Mesothelial cell of epicardium (in vitro differentiated cells): ENCODE measurements around the gene SFI1. TPM values are rescaled to one million over a fixed set of nuclear protein-coding genes. Genes with fewer than 3 reads are reported as not detected.
"Not testable (repeated sequence)": the region's sequence is repeated elsewhere in the genome, so short reads cannot be mapped to it uniquely, and the experiment has no call there.

Experiments
- DNase-seq, 2 experiments: peaks; one replicate each; pipeline ENCODE4 v3.0.0; 2021; ENCODE audit warnings: low spot score in 2 of 2; ENCODE audit not compliant: unreplicated experiment in 2 of 2
- H3K27ac Mint-ChIP-seq: 2 replicates; pipeline ENCODE4 v1.8.0; 2021; ENCODE audit warnings: mixed read lengths
- H3K27me3 Mint-ChIP-seq: 2 replicates; pipeline ENCODE4 v1.8.0; 2021; ENCODE audit warnings: low read depth, mixed read lengths
- H3K36me3 Mint-ChIP-seq: 2 replicates; pipeline ENCODE4 v1.8.0; 2021; ENCODE audit warnings: mixed read lengths
- H3K4me1 Mint-ChIP-seq: 2 replicates; pipeline ENCODE4 v1.8.0; 2021; ENCODE audit warnings: mixed read lengths
- H3K4me3 Mint-ChIP-seq: 2 replicates; pipeline ENCODE4 v1.8.0; 2021; ENCODE audit warnings: mild to moderate bottlenecking, moderate library complexity, mixed read lengths
- H3K9me3 Mint-ChIP-seq: 2 replicates; pipeline ENCODE4 v1.8.0; 2021; ENCODE audit warnings: mixed read lengths
- total RNA-seq: library from RNA; stranded (reverse); gene quantifications from 3 replicates; pipeline ENCODE4 v1.2.1, GENCODE V29; 2021
- TF ChIP-seq, protein P1 (sequence below): fragments of 200-600 bp; sonication (generic); IDR thresholded peaks from one replicate; pipeline ENCODE4 v1.5.0; 2021; ENCODE audit warnings: antibody characterized with exemption; ENCODE audit not compliant: unreplicated experiment

SFI1 gene
- total RNA-seq, 1 donor from 2014 or later = 45.7 TPM

DNA sequence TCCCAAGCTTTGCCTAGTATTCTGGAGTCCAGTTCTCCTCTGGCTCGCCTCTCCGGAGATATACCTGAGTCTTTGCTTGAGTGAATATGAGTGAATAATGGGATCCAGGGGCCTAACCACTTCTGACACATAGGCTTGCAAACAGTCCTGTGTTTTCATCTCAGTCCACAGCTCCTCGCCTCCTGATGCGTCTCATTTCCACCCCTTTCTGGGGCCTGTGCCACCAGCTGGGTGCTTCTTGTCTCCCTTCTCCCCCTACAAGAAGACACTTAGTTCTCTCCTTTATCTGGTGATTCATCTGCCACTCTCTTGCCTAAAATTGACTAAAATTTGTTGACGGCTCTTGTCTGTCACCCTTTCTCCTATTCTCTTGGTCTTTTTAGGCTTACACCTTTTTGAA, 44.6 kb downstream of the SFI1 start:
- H3K36me3 Mint-ChIP-seq = no peaks in the 10 kb centered on the region
- H3K27me3 Mint-ChIP-seq = no peaks in the 10 kb centered on the region
- TF ChIP-seq, protein P1, sequence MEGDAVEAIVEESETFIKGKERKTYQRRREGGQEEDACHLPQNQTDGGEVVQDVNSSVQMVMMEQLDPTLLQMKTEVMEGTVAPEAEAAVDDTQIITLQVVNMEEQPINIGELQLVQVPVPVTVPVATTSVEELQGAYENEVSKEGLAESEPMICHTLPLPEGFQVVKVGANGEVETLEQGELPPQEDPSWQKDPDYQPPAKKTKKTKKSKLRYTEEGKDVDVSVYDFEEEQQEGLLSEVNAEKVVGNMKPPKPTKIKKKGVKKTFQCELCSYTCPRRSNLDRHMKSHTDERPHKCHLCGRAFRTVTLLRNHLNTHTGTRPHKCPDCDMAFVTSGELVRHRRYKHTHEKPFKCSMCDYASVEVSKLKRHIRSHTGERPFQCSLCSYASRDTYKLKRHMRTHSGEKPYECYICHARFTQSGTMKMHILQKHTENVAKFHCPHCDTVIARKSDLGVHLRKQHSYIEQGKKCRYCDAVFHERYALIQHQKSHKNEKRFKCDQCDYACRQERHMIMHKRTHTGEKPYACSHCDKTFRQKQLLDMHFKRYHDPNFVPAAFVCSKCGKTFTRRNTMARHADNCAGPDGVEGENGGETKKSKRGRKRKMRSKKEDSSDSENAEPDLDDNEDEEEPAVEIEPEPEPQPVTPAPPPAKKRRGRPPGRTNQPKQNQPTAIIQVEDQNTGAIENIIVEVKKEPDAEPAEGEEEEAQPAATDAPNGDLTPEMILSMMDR = no peak
- H3K9me3 Mint-ChIP-seq = no peaks in the 10 kb centered on the region
- no peak overlapping the region for H3K27ac Mint-ChIP-seq
- DNase-seq = no peak
- no peak overlapping the region for H3K4me3 Mint-ChIP-seq
- no peaks in the 10 kb centered on the region for H3K4me1 Mint-ChIP-seq

DNA sequence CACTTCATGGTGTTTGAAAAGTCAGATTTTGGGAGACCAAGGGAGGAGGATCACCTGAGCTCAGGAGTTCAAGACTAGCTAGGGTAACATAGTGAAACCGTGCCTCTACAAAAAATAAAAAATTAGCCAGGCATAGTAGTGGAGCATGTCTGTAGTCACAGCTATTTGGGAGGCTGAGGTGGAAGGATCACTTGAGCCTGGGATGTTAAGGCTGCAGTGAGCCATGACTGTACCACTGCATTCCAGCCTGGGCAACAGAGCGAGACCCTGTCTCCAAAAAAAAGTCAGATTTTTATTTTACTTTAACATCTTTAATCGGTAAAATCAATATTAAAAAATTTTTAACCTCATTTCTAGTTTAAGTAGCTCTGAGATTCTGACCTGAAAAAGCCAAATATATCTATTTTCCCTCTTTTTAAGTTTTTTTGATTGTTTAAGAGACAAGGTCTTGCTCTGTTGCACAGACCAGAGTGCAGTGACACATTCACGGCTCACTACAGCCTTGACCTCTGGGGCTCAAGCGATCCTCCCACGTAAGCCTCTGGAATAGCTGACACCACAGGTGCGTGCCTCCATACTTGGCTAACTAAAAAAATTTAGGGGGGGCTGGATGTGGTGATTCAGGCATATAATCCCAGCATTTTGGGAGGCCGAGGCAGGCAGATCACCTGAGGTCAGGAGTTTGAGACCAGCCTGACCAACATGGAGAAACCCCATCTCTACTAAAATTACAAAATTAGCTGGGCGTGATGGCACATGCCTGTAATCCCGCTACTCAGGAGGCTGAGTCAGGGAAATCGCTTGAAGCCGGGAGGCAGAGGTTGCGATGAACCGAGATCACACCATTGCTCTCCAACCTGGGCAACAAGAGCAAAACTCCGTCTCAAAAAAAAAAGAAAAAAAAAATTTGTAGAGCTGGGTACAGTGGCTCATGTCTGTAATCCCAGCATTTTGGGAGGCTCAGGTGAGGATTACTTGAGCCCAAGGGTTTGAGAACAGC, 48.4 kb downstream of the SFI1 start:
- Mint-ChIP-seq H3K4me3 (no peak overlapping the region), H3K27ac (no peak overlapping the region), H3K9me3 (no peaks in the 10 kb centered on the region), H3K27me3 (no peaks in the 10 kb centered on the region), H3K4me1 (no peaks in the 10 kb centered on the region), H3K36me3 (peaks cover 3% of the 10 kb centered on the region)
- no peak for DNase-seq
- TF ChIP-seq, protein P1 = no peak

DNA sequence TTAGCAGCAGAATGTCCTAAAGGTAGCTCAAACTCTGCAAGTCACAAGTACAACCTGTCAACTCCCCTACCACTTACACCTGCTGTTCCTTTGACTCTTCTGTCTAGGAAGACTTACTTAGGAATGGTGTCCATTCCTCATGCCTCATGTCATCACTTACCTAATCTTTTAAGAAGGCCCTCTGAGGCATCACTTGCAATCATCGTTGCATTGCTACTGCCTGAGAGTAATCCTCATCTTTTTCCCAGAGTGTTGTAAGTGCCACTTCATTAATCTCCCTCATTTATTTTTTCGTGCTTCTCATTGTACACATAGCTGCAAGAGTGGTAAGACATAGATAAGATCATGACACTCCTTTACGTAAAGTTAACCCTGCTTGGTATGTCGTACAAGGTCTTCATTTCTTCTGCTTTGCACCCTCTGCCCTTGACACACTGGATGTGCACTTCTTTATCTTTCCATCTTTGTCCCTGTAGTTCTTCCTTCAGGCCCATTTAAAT, 54.6 kb downstream of the SFI1 start:
- TF ChIP-seq, protein P1 = no peak
- H3K27ac Mint-ChIP-seq = no peak overlapping the region
- no peaks in the 10 kb centered on the region for H3K4me1 Mint-ChIP-seq
- peaks cover 5% of the 10 kb centered on the region for H3K36me3 Mint-ChIP-seq
- no peaks in the 10 kb centered on the region for H3K9me3 Mint-ChIP-seq
- no peaks in the 10 kb centered on the region for H3K27me3 Mint-ChIP-seq
- H3K4me3 Mint-ChIP-seq = no peak overlapping the region
- no peak for DNase-seq

- no peaks in the 10 kb centered on the region for H3K27me3 Mint-ChIP-seq
- TF ChIP-seq, protein P1 = peak; percentile 67
- peaks cover 3% of the 10 kb centered on the region for H3K4me1 Mint-ChIP-seq
- H3K4me3 Mint-ChIP-seq = no peak overlapping the region
- H3K27ac Mint-ChIP-seq = no peak overlapping the region
- no peaks in the 10 kb centered on the region for H3K36me3 Mint-ChIP-seq
- H3K9me3 Mint-ChIP-seq = no peaks in the 10 kb centered on the region
- DNase-seq = no peak
These were observed 60.4 kb downstream of the SFI1 start for GRCh38 chr22:31556627-31557203.

GRCh38 chr22:31558546-31558945, 62.2 kb downstream of the SFI1 start:
- H3K27me3 Mint-ChIP-seq, H3K4me1 Mint-ChIP-seq, H3K36me3 Mint-ChIP-seq, H3K4me3 Mint-ChIP-seq, H3K27ac Mint-ChIP-seq, H3K9me3 Mint-ChIP-seq, DNase-seq: not testable (repeated sequence)
